22Rv1 (cell line): ENCODE measurements around the gene KIF1A.

Experiments used
- H3K27ac ChIP-seq: fragments of 450-650 bp; 2 replicates; pipeline ENCODE4 v1.5.1; 2017
- CTCF ChIP-seq: fragments of 450-650 bp; IDR thresholded peaks from 2 replicates; pipeline ENCODE4 v1.5.1; 2017; ENCODE audit warnings: mild to moderate bottlenecking
- ZFX ChIP-seq: fragments of 450-650 bp; IDR thresholded peaks from 2 replicates; pipeline ENCODE4 v1.6.1; 2017; ENCODE audit warnings: antibody characterized with exemption, borderline replicate concordance

Gene KIF1A

GRCh38 chr2:240839152-240840143, 19.4 kb upstream of the KIF1A start:
- TF ChIP-seq CTCF (no peak), ZFX (no peak)
- H3K27ac ChIP-seq, result no peak overlapping the region

- no peak overlapping the region for H3K27ac ChIP-seq
- TF ChIP-seq CTCF (no peak), ZFX (no peak)
Observed at GRCh38 chr2:240837621-240838020, 17.6 kb upstream of the KIF1A start.

GRCh38 chr2:240836781-240837467, 16.9 kb upstream of the KIF1A start:
- TF ChIP-seq ZFX (no peak), CTCF (no peak)
- H3K27ac ChIP-seq, result no peak overlapping the region

GRCh38 chr2:240835528-240835927, 15.5 kb upstream of the KIF1A start:
- no peak for TF ChIP-seq ZFX
- no peak for TF ChIP-seq CTCF

GRCh38 chr2:240834377-240834975, 14.5 kb upstream of the KIF1A start:
- TF ChIP-seq ZFX (no peak), CTCF (no peak)
- no peak overlapping the region for H3K27ac ChIP-seq

More at GRCh38 chr2:240835528-240835927, 15.5 kb upstream of the KIF1A start:
- H3K27ac ChIP-seq, result no peak overlapping the region

GRCh38 chr2:240833724-240834285, 13.8 kb upstream of the KIF1A start:
- H3K27ac ChIP-seq, result no peak overlapping the region
- no peak for TF ChIP-seq ZFX
- no peak for TF ChIP-seq CTCF
